SK-N-SH (cell line): ENCODE results near the gene CCDC70. TPM values are rescaled to one million over a fixed set of nuclear protein-coding genes. Genes with fewer than 3 reads are reported as not detected.

Source experiments
- CTCF ChIA-PET: fragments of 300-600, 350-600 bp; formaldehyde crosslinking; extraction: SDS; loops from one replicate; lab custom pipeline; 2021; lab: Yijun Ruan, JAX
- POLR2A ChIA-PET: fragments of 350-600 bp; sonication (Branson Sonifier 250); formaldehyde crosslinking; extraction: SDS; loops from one replicate; lab custom pipeline; 2020; ENCODE audit warnings: antibody characterized with exemption, inconsistent platforms; lab: Yijun Ruan, JAX
- DNase-seq: peaks from one replicate; pipeline ENCODE4 v3.0.0; 2012
- H2AFZ ChIP-seq: fragments of 200-600 bp; sonication (generic); 2 replicates; pipeline ENCODE4 v1.8.1; 2016; ENCODE audit warnings: antibody characterized with exemption, mild to moderate bottlenecking, low read depth
- H3F3A ChIP-seq: fragments of 200-600 bp; sonication (generic); replicated peaks from 2 replicates; pipeline ENCODE3; 2016; ENCODE audit warnings: antibody characterized with exemption, mild to moderate bottlenecking; ENCODE audit not compliant: insufficient read depth
- H3K27ac ChIP-seq, 2 experiments: fragments of 200-500 bp in 1 of 2; fragments of 200-600 bp in 1 of 2; sonication (Bioruptor generic) in 1 of 2; sonication (generic), shearing (Covaris generic) in 1 of 2; 2 replicates each; pipeline versions ENCODE4 v1.5.1 to v1.6.1; 2014 to 2016; ENCODE audit warnings: low read depth in 2 of 2, inconsistent platforms in 1 of 2, low read length in 1 of 2, mild to moderate bottlenecking in 1 of 2, mixed read lengths in 1 of 2
- H3K27me3 ChIP-seq: fragments of 200-600 bp; sonication (generic), shearing (Covaris generic); 2 replicates; pipeline ENCODE4 v1.6.1; 2016; ENCODE audit warnings: mixed run types; ENCODE audit not compliant: insufficient read depth
- H3K36me3 ChIP-seq, 2 experiments: fragments of 200-500 bp in 1 of 2; fragments of 200-600 bp in 1 of 2; sonication (Bioruptor generic) in 1 of 2; sonication (generic) in 1 of 2; replicated peaks in 1 of 2; 2 replicates each; pipeline versions ENCODE3 to v1.5.1; 2014 to 2016; ENCODE audit warnings: low read length in 1 of 2, mild to moderate bottlenecking in 1 of 2; ENCODE audit not compliant: insufficient read depth in 2 of 2, control insufficient read depth in 1 of 2
- H3K4me1 ChIP-seq, 2 experiments: fragments of 200-500 bp in 1 of 2; fragments of 200-600 bp in 1 of 2; sonication (Bioruptor generic) in 1 of 2; sonication (generic), shearing (Covaris generic) in 1 of 2; 2 replicates each; pipeline versions ENCODE4 v1.5.1 to v1.6.1; 2014 to 2016; ENCODE audit warnings: low read depth in 1 of 2, low read length in 1 of 2, mixed run types in 1 of 2; ENCODE audit not compliant: insufficient read depth in 2 of 2, control insufficient read depth in 1 of 2
- H3K4me2 ChIP-seq: fragments of 200-600 bp; sonication (generic), shearing (Covaris generic); 2 replicates; pipeline ENCODE4 v1.6.1; 2017; ENCODE audit warnings: mixed run types
- H3K4me3 ChIP-seq, 2 experiments: fragments of 200-500 bp in 1 of 2; fragments of 200-600 bp in 1 of 2; sonication (Bioruptor generic) in 1 of 2; sonication (generic), shearing (Covaris generic) in 1 of 2; 2 replicates each; pipeline versions ENCODE4 v1.5.1 to v1.8.1; 2014 to 2016; ENCODE audit warnings: low read depth in 2 of 2, inconsistent platforms in 1 of 2, low read length in 1 of 2, mild to moderate bottlenecking in 1 of 2, mixed read lengths in 1 of 2, moderate library complexity in 1 of 2
- H3K79me2 ChIP-seq: fragments of 200-600 bp; sonication (generic); 2 replicates; pipeline ENCODE4 v1.8.1; 2017; ENCODE audit warnings: mild to moderate bottlenecking; ENCODE audit not compliant: insufficient read depth
- H3K9ac ChIP-seq: fragments of 200-600 bp; sonication (generic); 2 replicates; pipeline ENCODE4 v1.6.1; 2017; ENCODE audit warnings: mixed run types
- H3K9me2 ChIP-seq: fragments of 200-600 bp; sonication (generic); 2 replicates; pipeline ENCODE4 v1.6.1; 2017; ENCODE audit warnings: mixed run types
- H3K9me3 ChIP-seq: fragments of 200-600 bp; sonication (generic); 2 replicates; pipeline ENCODE4 v1.6.1; 2017; ENCODE audit warnings: mixed run types, mild to moderate bottlenecking, moderate library complexity
- H4K20me1 ChIP-seq: fragments of 200-600 bp; sonication (generic); 2 replicates; pipeline ENCODE4 v1.6.1; 2017; ENCODE audit warnings: mild to moderate bottlenecking, mixed run types; ENCODE audit not compliant: insufficient read depth
- CHD2 ChIP-seq: fragments of 150-350 bp; IDR thresholded peaks from 2 replicates; pipeline ENCODE4 v1.6.1; 2018; ENCODE audit warnings: low read length; ENCODE audit not compliant: partially characterized antibody
- CTCF ChIP-seq: fragments of 200-600 bp; sonication (generic); IDR thresholded peaks from 2 replicates; pipeline ENCODE4 v1.6.1; 2017; ENCODE audit warnings: antibody characterized with exemption, mild to moderate bottlenecking, moderate library complexity
- ELF1 ChIP-seq: IDR thresholded peaks from 2 replicates; pipeline ENCODE4 v1.4.0; 2012
- EP300 ChIP-seq, 2 experiments: IDR thresholded peaks; 2 replicates each; pipeline versions ENCODE4 v1.4.0 to v1.6.1; 2012; ENCODE audit warnings: borderline replicate concordance in 1 of 2, low read depth in 1 of 2, low read length in 1 of 2
- EZH2phosphoT487 ChIP-seq: fragments of 200-600 bp; sonication (generic); IDR thresholded peaks from 2 replicates; pipeline ENCODE4 v1.6.1; 2017; ENCODE audit warnings: low read depth, mixed run types, mild to moderate bottlenecking, antibody characterized with exemption, moderate library complexity, borderline replicate concordance
- FOSL2 ChIP-seq: IDR thresholded peaks from 2 replicates; pipeline ENCODE4 v1.4.0; 2012; ENCODE audit warnings: low read depth, mild to moderate bottlenecking, moderate library complexity, borderline replicate concordance
- FOXJ3 ChIP-seq: sonication (generic); formaldehyde crosslinking; IDR thresholded peaks from 2 replicates; pipeline ENCODE4 v1.5.1; 2020; ENCODE audit warnings: mild to moderate bottlenecking, missing genetic modification reagents
- GATA2 ChIP-seq: sonication (generic); formaldehyde crosslinking; IDR thresholded peaks from 2 replicates; pipeline ENCODE4 v1.5.0; 2020; ENCODE audit warnings: mild to moderate bottlenecking, missing genetic modification reagents
- JUND ChIP-seq: IDR thresholded peaks from 2 replicates; pipeline ENCODE4 v1.4.0; 2012
- MAX ChIP-seq: IDR thresholded peaks from 2 replicates; pipeline ENCODE4 v1.4.0; 2012; ENCODE audit warnings: low read depth
- MEF2A ChIP-seq: IDR thresholded peaks from 2 replicates; pipeline ENCODE4 v1.4.0; 2012; ENCODE audit warnings: low read depth, borderline replicate concordance
- MXI1 ChIP-seq: IDR thresholded peaks from 2 replicates; pipeline ENCODE4 v1.6.1; 2012; ENCODE audit warnings: mild to moderate bottlenecking, low read depth, low read length, improper control_type of control experiment
- NFIC ChIP-seq: IDR thresholded peaks from 2 replicates; pipeline ENCODE4 v1.4.0; 2012; ENCODE audit warnings: borderline replicate concordance
- NRF1 ChIP-seq: IDR thresholded peaks from 2 replicates; pipeline ENCODE4 v1.6.1; 2012; ENCODE audit warnings: low read depth, mild to moderate bottlenecking, low read length
- POLR2AphosphoS5 ChIP-seq: IDR thresholded peaks from 2 replicates; pipeline ENCODE4 v1.6.1; 2012; ENCODE audit warnings: low read depth, low read length
- RAD21 ChIP-seq: IDR thresholded peaks from 2 replicates; pipeline ENCODE4 v1.6.1; 2012; ENCODE audit warnings: mild to moderate bottlenecking, low read length
- RCOR1 ChIP-seq: fragments of 150-350 bp; IDR thresholded peaks from 2 replicates; pipeline ENCODE4 v1.6.1; 2017; ENCODE audit warnings: antibody characterized with exemption, low read length
- RFX5 ChIP-seq: IDR thresholded peaks from 2 replicates; pipeline ENCODE4 v1.6.1; 2012; ENCODE audit warnings: mild to moderate bottlenecking, improper control_type of control experiment, low read length
- RXRA ChIP-seq: IDR thresholded peaks from 2 replicates; pipeline ENCODE4 v1.4.0; 2012; ENCODE audit warnings: low read depth, mild to moderate bottlenecking, borderline replicate concordance
- SIN3A ChIP-seq: IDR thresholded peaks from 2 replicates; pipeline ENCODE4 v1.6.1; 2012; ENCODE audit warnings: low read depth, mild to moderate bottlenecking, low read length, moderate library complexity, borderline replicate concordance
- SMC3 ChIP-seq: IDR thresholded peaks from 2 replicates; pipeline ENCODE4 v1.6.1; 2012; ENCODE audit warnings: low read depth, low read length, improper control_type of control experiment
- TAF1 ChIP-seq: IDR thresholded peaks from 2 replicates; pipeline ENCODE4 v1.6.1; 2012; ENCODE audit warnings: low read depth, mild to moderate bottlenecking, low read length, moderate library complexity, borderline replicate concordance
- TEAD4 ChIP-seq: IDR thresholded peaks from 2 replicates; pipeline ENCODE4 v1.4.0; 2012; ENCODE audit warnings: mild to moderate bottlenecking, borderline replicate concordance; ENCODE audit not compliant: insufficient read depth
- USF2 ChIP-seq: fragments of 150-350 bp; IDR thresholded peaks from 2 replicates; pipeline ENCODE4 v1.6.1; 2017; ENCODE audit warnings: antibody characterized with exemption, low read length, low read depth, borderline replicate concordance
- YY1 ChIP-seq: IDR thresholded peaks from 2 replicates; pipeline ENCODE4 v1.4.0; 2012; ENCODE audit warnings: low read depth, mild to moderate bottlenecking
- ZBTB33 ChIP-seq: IDR thresholded peaks from 2 replicates; pipeline ENCODE4 v1.4.0; 2012; ENCODE audit warnings: low read depth, borderline replicate concordance
- WGBS: methylation state at CpG from one replicate; pipeline ENCODE4 v1.1.6; 2017; ENCODE audit warnings: low lambda C conversion rate; 5-methylcytosine and 5-hydroxymethylcytosine counted together
- polyA plus RNA-seq, 3 experiments: library from polyadenylated mRNA; depleted of rRNA; stranded (reverse); fragments of >200 nt; gene quantifications; 2 replicates each; pipeline ENCODE4 v1.2.3, GENCODE V29; 2012

Gene CCDC70
- polyA plus RNA-seq, 1 of the 3 experiments (the other 2 are of a cell fraction), result not detected

- Histone ChIP-seq H3K27ac (no peak overlapping the region), H2AFZ (no peak overlapping the region), H3K4me2 (no peak overlapping the region), H3K9me3 (no peaks in the 10 kb centered on the region), H3K36me3 (no peaks in the 10 kb centered on the region), H3K27me3 (no peaks in the 10 kb centered on the region), H4K20me1 (no peaks in the 10 kb centered on the region), H3K9ac (no peak overlapping the region), H3K4me3 (no peak overlapping the region), H3K79me2 (no peaks in the 10 kb centered on the region), H3F3A (no peaks in the 10 kb centered on the region), H3K9me2 (no peaks in the 10 kb centered on the region), H3K4me1 (no peaks in the 10 kb centered on the region)
- DNase-seq, result no peak
- 92% methylated on average over 1 of the region's 1 CpG for WGBS
- TF ChIP-seq RFX5 (no peak), POLR2AphosphoS5 (no peak), TAF1 (no peak), ZBTB33 (no peak), FOSL2 (no peak), MEF2A (no peak), MAX (no peak), YY1 (no peak), EP300 (IDR thresholded peaks at IDR 0.05; ENCODE audit: borderline replicate concordance in 1 of 2, low read depth in 1 of 2, low read length in 1 of 2) (no peak), TEAD4 (no peak), SIN3A (no peak), ELF1 (no peak), CTCF (no peak), NRF1 (no peak)
- POLR2A ChIA-PET, result no interaction called here
- CTCF ChIA-PET, result interaction anchor here (1.2 kb wide), 1 partner anchor 60 kb away, joined by 3 read pairs; no protein-coding TSS in a partner anchor
Observed at GRCh38 chr13:51856027-51856736, 5.6 kb upstream of the CCDC70 start.

- H3K36me3 ChIP-seq, result no peaks in the 10 kb centered on the region
- H3F3A ChIP-seq, result peaks cover under 1% of the 10 kb centered on the region
- H3K9ac ChIP-seq, result no peak overlapping the region
- 65% methylated on average over 1 of the region's 1 CpG for WGBS
- H3K9me3 ChIP-seq, result no peaks in the 10 kb centered on the region
- no peaks in the 10 kb centered on the region for H3K4me1 ChIP-seq
- no peaks in the 10 kb centered on the region for H3K9me2 ChIP-seq
- no peak overlapping the region for H3K4me2 ChIP-seq
- ChIA-PET CTCF (no interaction called here), POLR2A (no interaction called here)
- H3K79me2 ChIP-seq, result no peaks in the 10 kb centered on the region
- H3K4me3 ChIP-seq, result no peak overlapping the region
- H3K27me3 ChIP-seq, result no peaks in the 10 kb centered on the region
- no peaks in the 10 kb centered on the region for H4K20me1 ChIP-seq
- H3K27ac ChIP-seq, result no peak overlapping the region
- no peak overlapping the region for H2AFZ ChIP-seq
- DNase-seq, result no peak
- TF ChIP-seq MEF2A (no peak), JUND (no peak), RCOR1 (no peak), CHD2 (no peak), YY1 (no peak), EP300 (IDR thresholded peaks at IDR 0.05; ENCODE audit: borderline replicate concordance in 1 of 2, low read depth in 1 of 2, low read length in 1 of 2) (no peak), FOXJ3 (CRISPR knock-in tag) (no peak), RXRA (no peak), FOSL2 (no peak), NFIC (no peak), MXI1 (no peak), SMC3 (no peak), EZH2phosphoT487 (no peak), GATA2 (CRISPR knock-in tag) (no peak), USF2 (no peak), RAD21 (no peak)
Observed at GRCh38 chr13:51856998-51857397, 4.8 kb upstream of the CCDC70 start.
